Left hindlimb (tissue), 1 donor: ENCODE measurements around the gene SMCHD1.

ENCODE experiments used
- DNase-seq: peaks from one replicate; pipeline ENCODE4 v3.0.0-alpha.2; 2018

Gene SMCHD1

GRCh38 chr18:2655178-2655953 lies at the start of gene SMCHD1:
SMCHD1 (plus strand) TSS chr18:2655726; CDS start chr18:2656076, 350 bp downstream.
- peak; percentile 91 for DNase-seq

GRCh38 chr18:2606335-2606734 lies 49.2 kb upstream of the SMCHD1 start:
- no peak for DNase-seq

GRCh38 chr18:2609604-2610003 lies 45.9 kb upstream of the SMCHD1 start:
- DNase-seq, result no peak

- no peak for DNase-seq
Measured at GRCh38 chr18:2610549-2610948, 45.0 kb upstream of the SMCHD1 start.

- no peak for DNase-seq
Measured at GRCh38 chr18:2612996-2613395, 42.5 kb upstream of the SMCHD1 start.

- no peak for DNase-seq
Measured at GRCh38 chr18:2617401-2617998, 38.0 kb upstream of the SMCHD1 start.

GRCh38 chr18:2618009-2618408 lies 37.5 kb upstream of the SMCHD1 start:
- DNase-seq, result no peak

- DNase-seq, result no peak
Measured at GRCh38 chr18:2625217-2625616, 30.3 kb upstream of the SMCHD1 start.

GRCh38 chr18:2627821-2628276 lies 27.7 kb upstream of the SMCHD1 start:
- no peak for DNase-seq

GRCh38 chr18:2629003-2629402 lies 26.5 kb upstream of the SMCHD1 start:
- DNase-seq, result no peak

GRCh38 chr18:2635586-2635985 lies 19.9 kb upstream of the SMCHD1 start:
- DNase-seq, result no peak

GRCh38 chr18:2636126-2636631 lies 19.3 kb upstream of the SMCHD1 start:
- DNase-seq, result no peak

GRCh38 chr18:2641638-2642037 lies 13.9 kb upstream of the SMCHD1 start:
- no peak for DNase-seq

- no peak for DNase-seq
Measured at GRCh38 chr18:2642771-2643170, 12.8 kb upstream of the SMCHD1 start.

- no peak for DNase-seq
Measured at GRCh38 chr18:2644535-2644934, 11.0 kb upstream of the SMCHD1 start.

- DNase-seq, result no peak
Measured at GRCh38 chr18:2651981-2652380, 3.5 kb upstream of the SMCHD1 start.

GRCh38 chr18:2653467-2653866 lies 2.1 kb upstream of the SMCHD1 start:
- no peak for DNase-seq

GRCh38 chr18:2654169-2654927 lies 1.2 kb upstream of the SMCHD1 start:
- no peak for DNase-seq

- DNase-seq, result no peak
Measured at GRCh38 chr18:2654928-2655177, 673 bp upstream of the SMCHD1 start.

- DNase-seq, result no peak
Measured at GRCh38 chr18:2655954-2656236, 369 bp downstream of the SMCHD1 start.

- peak; percentile 57 for DNase-seq
Measured at GRCh38 chr18:2656237-2656980, 883 bp downstream of the SMCHD1 start.

- no peak for DNase-seq
Measured at GRCh38 chr18:2656981-2657512, 1.5 kb downstream of the SMCHD1 start.
